SH-SY5Y (cell line): ENCODE results near the gene NUPR1.

Experiments used
- GATA2 ChIP-seq: IDR thresholded peaks from 2 replicates; pipeline ENCODE4 v1.6.1; 2011; ENCODE audit warnings: mild to moderate bottlenecking, low read depth, low read length
- GATA3 ChIP-seq: IDR thresholded peaks from 2 replicates; pipeline ENCODE4 v1.6.1; 2011; ENCODE audit warnings: low read depth, mild to moderate bottlenecking, low read length, moderate library complexity

NUPR1 gene

DNA sequence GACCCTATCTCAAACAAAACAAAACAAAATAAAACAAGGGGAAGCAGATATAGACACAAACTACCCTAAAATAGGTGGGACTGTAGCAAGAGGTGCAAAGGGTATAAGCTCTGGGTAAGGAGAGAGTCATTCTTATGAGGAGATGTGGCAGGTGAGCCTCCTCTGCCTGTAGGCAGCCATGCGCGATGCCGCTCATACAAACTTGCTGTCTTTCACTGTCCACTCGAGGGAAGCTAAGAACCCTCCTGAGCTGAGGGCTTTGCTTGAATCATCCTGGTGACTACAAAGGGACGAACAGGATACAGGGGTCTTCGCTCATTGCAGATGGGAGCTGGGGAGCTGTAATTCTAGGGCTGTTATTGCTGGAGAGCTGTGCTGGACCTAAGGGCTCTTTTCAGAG lies 17.3 kb downstream of the NUPR1 start:
- TF ChIP-seq GATA3 (no peak), GATA2 (no peak)

DNA sequence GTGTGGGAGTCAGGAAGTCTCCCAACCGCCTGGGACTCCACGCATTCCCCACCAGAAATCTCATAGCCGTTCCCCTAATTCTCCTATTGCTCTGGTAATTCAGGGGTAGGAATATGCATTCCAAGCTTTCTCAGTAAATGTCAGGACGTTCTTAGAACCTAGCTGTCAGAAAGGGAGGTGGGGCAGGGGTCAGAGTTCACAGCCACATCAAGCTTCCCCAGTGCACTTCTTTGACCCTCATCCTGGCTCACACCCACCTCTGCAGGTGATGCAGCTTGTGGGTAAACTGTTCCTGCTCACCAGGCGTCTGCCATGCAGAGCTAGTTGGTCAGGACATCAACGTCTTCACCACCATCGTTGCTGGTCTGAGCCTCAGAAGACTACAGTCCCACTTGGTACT lies 18.1 kb downstream of the NUPR1 start:
- TF ChIP-seq GATA3: no peak
- no peak for TF ChIP-seq GATA2

DNA sequence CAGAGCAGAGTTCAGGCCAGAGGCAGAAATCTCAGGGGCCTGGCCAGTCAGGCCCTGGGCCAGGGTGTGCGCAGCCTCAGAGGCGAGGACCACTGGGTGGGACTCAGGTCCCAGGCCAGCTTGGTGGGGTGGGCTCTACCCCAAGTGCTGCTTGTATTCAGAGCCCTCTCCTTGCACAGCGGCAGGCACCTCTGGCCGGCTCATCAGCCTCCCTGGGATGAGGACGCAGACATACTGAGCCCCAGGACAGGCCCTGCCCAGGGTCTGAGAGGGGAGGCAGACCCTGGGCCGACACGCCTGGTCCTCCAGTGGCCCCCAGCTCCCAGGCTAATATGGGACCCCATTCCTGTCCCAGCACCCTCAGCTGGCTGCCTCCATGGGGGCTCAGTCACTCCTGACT lies 24.5 kb downstream of the NUPR1 start:
- no peak for TF ChIP-seq GATA3
- TF ChIP-seq GATA2: no peak

DNA sequence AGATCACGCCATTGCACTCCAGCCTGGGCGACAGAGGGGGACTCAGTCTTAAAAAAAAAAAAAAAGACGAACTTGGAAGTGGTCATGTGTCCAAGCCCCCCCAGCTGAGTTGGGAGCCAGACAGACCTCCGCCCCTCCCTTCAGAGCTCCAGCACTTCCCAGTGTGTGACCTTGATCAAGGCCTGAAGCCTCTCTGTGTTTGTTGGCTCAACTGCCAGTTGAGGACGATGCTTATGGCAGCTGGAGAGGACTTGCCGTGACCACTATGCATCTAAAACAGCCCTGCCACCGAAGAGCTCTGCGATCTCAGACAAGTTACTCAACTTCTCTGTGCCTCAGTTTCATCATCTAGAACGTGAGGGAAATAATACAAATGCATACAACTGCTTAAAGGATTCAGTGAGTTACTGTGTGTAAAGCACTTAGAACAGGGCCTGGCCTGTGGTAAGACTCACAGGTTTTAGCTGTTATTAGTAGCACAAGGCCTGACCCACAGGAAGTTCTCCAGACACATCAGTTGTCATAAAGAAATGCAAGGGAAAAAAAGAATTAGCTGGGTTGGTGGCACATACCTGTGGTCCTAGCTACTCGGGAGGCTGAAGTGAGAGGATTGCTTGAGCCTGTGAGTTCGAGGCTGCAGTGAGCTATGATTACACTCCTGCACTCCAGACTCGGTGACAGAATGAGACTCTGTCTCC lies 25.1 kb downstream of the NUPR1 start:
- TF ChIP-seq GATA3: no peak
- no peak for TF ChIP-seq GATA2

DNA sequence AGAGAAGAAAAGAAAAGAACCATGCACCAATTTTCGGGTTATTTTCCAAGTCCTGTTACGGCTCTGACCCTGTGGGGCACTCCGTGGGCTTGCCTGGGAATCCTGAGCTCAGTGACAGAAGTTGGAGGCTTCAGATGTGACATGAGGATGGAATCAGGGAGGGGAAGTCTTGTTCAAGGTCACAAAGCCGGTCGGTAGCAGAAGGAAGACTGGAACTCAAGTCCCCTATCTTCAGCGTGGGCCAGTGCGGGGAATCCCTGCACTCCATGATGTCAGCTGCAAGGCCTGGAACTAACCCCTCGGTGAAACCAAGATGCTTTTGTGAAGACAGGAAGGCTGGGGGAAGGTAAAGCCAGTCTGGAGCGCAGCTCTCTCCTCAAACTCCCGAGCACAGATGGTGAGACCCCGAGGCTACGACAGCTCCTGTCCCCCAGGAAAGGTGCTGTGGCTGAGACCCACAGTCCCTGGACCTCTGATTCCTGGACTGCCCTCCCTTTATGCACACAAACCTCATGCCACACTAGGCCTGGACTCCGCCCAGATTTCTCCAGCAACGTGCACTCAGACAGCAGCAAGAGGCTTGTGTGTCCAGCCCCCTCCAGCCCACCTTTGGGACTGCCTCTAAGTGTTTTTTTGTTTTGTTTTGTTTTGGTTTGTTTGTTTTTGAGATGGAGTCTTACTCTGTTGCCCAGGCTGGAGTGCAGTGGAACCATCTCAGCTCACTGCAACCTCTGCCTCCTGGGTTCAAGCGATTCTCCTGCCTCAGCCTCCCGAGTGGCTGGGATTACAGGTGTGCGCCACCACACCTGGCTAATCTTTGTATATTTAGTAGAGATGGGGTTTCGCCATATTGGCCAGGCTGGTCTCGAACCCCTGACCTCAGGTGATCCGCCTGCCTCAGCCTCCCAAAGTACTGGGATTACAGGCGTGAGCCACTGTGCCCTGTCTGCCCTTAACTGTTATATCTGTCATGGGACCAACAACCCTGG lies 26.7 kb downstream of the NUPR1 start:
- TF ChIP-seq GATA3 (no peak), GATA2 (no peak)

DNA sequence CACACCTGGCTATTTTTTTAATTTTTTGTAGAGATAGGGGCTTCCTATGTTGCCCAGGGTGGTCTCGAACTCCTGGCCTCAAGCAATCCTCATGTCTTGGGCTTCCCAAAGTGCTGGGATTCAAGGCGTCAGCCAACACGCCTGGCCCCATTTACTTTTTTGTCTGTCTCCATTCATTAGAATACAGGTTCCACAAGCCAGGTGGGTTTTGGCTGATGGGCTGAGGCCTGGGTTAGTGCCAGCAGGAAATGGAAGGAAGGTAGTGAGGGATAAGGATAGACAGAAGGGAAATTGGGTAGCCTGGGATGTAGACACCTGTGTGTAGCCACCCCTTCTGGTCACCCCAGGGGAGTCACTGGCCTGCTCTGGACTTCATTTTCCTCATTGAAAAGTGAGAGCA lies 27.7 kb downstream of the NUPR1 start:
- TF ChIP-seq GATA3: no peak
- TF ChIP-seq GATA2: no peak

DNA sequence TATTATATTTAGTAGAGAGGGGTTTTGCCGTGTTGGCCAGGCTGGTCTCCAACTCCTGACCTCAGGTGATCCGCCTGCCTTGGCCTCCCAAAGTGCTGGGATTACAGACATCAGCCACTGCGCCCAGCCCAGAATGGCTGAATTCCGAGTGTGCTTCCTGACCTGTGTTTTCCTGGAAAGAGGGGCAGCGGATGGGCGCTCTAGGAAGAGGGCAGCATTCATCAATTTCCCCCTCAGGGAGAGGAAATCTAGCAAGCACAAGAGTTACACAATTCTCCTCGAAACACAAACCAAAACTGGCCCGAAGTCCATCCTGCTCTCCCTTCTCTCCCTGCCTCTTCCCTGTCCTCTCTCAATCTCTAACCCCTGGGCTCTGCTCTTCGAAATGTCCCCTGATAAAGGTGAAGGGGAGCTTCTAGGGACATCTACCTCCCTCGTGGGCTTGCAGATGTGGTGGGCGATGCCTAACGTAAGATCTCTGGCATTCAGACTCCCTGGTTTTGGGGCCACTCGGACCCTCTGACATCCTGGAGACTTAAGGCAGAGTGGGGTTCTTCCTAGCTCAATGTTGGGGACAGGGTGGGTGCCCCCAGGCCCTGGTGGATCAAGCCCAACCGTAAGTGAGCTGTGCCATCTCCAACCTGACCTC lies 33.2 kb downstream of the NUPR1 start:
- TF ChIP-seq GATA3: no peak
- TF ChIP-seq GATA2: no peak

DNA sequence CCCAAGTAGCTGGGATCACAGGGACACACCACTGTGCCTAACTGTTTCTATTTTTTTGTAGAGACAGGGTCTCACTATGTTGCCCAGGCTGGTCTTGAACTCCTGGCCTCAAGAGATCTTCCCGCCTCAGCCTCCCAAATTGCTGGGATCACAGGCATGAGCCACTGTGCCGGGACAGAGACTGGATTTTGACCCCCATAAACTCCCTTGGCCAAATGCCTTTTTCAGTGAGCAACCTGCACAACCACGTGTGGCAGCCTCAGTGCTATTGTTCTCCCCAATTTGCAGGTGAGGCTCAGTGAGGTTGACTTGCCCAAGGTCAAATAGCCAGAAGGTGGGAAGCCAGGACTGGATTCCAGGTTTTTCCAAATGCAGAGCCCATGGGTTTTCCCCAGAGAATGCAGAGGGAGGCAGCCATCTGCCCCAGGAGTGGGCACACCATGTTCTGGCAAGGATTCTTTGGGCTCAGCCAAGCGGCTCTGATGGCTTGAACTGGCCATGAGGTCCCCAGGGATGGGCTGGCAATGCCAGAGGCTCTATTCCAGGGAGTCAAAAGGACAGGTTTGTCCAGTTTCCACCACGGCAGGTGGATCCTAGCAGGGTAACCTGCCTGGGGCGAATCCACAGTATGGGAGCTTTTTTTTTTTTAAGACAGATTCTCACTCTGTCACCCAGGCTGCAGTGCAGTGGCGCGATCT lies 33.9 kb downstream of the NUPR1 start:
- TF ChIP-seq GATA2: no peak
- no peak for TF ChIP-seq GATA3

DNA sequence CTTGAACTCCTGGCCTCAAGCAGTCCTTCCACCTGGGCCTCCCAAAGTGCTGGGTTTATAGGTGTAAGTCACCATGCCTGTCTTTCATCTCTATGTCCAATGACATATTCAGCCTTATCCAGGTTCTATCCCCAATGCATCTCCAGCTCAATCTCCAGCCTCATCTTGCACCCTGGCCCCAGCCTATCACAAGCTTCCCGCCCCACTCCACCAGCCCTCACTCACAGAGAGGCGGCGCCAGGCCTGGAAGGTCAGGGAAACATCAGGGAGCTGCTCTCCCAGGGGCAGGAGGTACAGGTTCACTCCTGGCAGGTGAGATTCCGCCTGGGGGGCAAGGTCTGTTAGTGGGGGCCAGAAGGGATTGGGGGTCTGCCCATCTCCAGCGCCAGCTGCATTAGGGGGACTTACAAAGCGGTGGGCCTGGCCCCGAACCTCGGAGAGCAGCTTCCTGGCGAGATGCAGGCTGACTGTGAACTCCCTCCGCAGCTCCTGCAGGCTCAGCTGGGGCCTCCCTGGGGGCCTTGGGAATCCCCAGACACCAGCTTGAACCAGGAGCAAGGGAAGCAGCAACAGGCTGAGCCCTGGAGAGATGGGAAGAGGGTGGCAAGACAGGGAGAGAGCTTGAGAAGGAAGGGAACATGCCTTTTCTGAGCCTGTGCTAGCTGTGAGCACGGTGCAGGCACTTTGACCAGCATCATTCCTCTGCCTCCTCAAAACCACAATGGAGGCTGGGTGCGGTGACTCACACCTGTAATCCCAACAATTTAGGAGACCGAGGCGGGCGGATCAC lies 35.1 kb downstream of the NUPR1 start:
- TF ChIP-seq GATA3 (no peak), GATA2 (no peak)

DNA sequence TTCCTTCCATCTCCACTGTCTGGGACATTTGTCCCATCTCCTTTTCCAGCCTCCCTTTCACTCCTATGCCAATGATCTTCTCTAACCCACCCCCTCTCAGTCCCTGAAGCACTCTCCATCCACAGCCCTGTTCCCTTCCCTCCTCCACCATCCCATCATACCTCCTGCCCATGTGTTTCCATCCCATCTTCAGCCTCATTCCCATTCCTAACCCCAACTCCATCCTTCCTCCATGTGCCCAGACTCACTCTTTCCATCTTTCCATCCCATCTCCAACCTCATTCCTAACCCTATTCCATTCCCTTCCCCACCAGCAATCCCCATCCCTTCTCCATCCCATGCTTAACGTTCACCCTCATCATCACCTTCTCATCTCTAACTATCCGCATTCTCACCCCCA lies 36.5 kb downstream of the NUPR1 start:
- TF ChIP-seq GATA3 (no peak), GATA2 (no peak)

DNA sequence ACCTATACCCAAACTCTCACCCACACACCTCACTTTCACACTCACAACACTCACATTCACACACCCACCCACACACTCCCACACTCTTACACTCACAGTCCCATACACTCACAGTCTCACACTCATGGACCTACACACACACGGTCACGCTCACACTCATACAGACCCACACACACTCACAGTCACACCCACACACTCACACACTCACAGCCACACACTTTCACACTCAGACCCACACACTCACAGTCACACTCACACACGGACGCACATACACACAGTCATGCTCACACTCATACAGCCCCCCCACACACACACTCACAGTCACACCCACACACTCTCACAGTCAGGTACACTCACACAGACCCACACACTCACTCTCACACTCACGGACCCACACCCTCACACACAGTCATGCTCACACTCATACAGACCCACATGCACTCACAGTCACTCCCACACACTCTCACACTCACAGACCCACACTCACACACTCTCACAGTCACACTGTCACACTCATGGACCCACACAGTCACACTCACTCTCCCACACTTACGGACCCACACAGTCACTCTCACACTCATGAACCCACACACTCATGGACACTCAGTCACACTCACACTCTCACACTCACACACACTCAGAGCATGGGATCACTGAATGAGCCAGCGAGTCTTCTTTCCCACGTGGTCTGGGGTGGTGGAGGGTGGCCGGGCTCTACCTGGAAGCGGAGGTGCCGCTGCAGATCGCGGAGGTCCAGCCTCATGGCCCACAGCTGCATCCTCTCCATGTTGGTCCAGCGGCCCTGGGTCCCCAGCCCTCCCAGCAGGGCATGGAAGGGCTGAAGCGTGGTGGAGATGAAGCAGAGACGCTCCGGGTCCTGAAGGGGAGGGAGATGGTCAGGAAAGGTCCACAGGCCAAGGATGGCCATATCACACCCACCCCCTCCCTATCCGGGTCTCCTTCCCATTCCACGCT lies 37.2 kb downstream of the NUPR1 start:
- no peak for TF ChIP-seq GATA2
- TF ChIP-seq GATA3: no peak

DNA sequence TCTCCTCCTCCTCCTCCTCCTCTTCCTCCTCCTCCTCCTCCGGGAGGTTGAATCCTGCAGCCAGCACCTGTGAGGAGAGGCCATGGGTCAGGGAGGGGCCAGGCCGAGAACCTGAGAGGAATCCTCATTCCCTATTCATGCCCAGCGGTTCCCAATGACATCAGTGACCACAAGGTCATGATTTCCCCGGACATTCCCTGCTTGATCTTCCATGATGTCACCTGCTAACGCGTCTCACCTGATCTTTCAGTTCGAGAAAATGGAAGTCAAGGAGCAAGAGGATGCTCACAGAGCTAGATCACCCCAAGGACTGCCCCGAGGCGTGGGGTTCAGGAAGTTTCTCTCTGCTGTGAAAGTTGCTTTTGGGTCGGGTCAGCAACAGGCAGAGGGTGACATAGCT lies 38.9 kb downstream of the NUPR1 start:
- TF ChIP-seq GATA2 (no peak), GATA3 (no peak)
